ENCODE measurements around the gene SDF4.

SDF4 gene

GRCh38 chr1:1169429-1170214 is 62.2 kb downstream of the SDF4 start:
- no peak for DNase-seq (ENCODE audit: low read depth)
- H3K4me3 ChIP-seq (ENCODE audit: control insufficient read depth, low read depth, low read length): no peak overlapping the region
- TF ChIP-seq, protein P1, sequence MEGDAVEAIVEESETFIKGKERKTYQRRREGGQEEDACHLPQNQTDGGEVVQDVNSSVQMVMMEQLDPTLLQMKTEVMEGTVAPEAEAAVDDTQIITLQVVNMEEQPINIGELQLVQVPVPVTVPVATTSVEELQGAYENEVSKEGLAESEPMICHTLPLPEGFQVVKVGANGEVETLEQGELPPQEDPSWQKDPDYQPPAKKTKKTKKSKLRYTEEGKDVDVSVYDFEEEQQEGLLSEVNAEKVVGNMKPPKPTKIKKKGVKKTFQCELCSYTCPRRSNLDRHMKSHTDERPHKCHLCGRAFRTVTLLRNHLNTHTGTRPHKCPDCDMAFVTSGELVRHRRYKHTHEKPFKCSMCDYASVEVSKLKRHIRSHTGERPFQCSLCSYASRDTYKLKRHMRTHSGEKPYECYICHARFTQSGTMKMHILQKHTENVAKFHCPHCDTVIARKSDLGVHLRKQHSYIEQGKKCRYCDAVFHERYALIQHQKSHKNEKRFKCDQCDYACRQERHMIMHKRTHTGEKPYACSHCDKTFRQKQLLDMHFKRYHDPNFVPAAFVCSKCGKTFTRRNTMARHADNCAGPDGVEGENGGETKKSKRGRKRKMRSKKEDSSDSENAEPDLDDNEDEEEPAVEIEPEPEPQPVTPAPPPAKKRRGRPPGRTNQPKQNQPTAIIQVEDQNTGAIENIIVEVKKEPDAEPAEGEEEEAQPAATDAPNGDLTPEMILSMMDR (IDR thresholded peaks at IDR 0.05; ENCODE audit: control insufficient read depth, insufficient read depth, low read depth, low read length, missing control alignments): no peak

DNA sequence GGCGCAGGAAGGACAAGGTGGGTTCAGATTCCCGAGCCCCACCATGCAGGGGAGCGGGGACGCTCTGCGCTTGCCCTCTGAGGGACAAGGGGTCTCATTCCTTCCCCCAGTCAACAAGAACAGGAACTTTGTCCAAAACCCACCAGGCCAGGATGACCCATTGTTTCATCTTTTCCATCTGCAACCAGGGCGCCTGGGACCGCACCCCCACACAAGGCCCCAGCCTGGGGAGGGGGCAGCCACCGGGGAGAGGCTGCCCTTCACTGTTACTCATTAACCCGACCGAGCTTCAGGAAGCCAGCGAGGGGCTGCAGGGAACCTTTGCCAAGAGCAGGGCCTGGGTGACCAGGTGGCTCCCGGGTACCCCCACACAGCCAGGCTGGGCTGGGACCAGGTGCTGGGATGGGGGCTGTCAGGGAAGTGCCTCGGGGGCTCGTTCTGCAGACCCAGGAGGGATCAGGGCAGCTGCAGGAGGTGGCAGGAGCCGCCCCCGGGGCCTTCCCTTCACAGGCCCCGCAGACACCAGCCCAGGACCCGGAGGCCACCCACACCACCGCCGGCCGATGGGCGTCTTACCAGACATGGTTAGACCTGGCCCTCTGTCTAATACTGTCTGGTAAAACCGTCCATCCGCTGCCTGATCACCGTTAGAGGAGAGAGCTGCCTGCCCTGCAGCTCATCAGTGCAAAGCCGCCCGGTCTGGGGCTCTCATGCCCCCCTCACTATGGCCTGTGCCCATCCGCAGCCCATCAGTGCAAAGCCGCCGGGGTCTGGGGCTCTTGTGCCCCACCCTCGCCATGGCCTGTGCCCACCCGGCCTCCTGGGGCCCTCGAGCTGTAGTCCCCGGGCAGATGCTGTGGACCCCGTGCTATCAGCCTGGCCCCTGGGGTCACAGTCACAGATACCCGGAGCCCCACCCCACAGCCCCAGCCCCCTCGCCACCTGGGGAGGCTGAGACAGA is 63.1 kb downstream of the SDF4 start:
- no peak for DNase-seq (ENCODE audit: low read depth)
- H3K4me3 ChIP-seq (ENCODE audit: control insufficient read depth, low read depth, low read length): no peak overlapping the region
- TF ChIP-seq, protein P1 (IDR thresholded peaks at IDR 0.05; ENCODE audit: control insufficient read depth, insufficient read depth, low read depth, low read length, missing control alignments): no peak

DNA sequence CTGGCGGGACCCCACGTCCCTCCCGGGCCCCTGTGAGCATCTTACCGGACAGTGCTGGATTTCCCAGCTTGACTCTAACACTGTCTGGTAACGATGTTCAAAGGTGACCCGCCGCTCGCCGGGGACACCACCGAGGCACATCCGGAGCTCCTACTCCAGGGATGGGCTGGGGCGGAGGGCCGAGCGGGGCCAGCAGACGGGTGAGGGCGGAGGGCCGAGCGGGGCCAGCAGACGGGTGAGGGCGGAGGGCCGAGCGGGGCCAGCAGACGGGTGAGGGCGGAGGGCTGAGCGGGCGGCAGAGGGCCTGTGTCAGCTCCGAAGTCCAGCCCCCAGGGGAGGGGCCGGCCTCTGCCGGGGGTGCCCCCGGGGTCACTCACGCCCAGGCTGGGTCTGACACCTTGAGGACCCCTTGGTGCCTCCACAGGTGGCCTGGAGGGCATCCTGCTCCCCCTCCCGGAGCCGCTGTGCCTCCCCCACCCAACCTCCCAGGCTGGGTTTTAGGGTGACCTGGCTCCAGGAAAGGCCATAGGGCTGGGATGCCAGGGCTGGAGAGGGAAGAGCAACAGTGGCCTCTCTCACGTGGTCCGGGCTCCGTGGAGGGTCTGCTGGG is 63.9 kb downstream of the SDF4 start:
- DNase-seq (ENCODE audit: low read depth): no peak
- TF ChIP-seq, protein P1 (IDR thresholded peaks at IDR 0.05; ENCODE audit: control insufficient read depth, insufficient read depth, low read depth, low read length, missing control alignments): no peak
- no peak overlapping the region for H3K4me3 ChIP-seq (ENCODE audit: control insufficient read depth, low read depth, low read length)

GRCh38 chr1:1167398-1167821 is 64.4 kb downstream of the SDF4 start:
- DNase-seq (ENCODE audit: low read depth): no peak
- no peak overlapping the region for H3K4me3 ChIP-seq (ENCODE audit: control insufficient read depth, low read depth, low read length)
- TF ChIP-seq, protein P1 (IDR thresholded peaks at IDR 0.05; ENCODE audit: control insufficient read depth, insufficient read depth, low read depth, low read length, missing control alignments): no peak
